HepG2 (cell line): Measurements from ENCODE around the gene ATP5F1E. TPM values are rescaled to one million over a fixed set of nuclear protein-coding genes. Genes with fewer than 3 reads are reported as not detected.
A peak's percentile ranks its signal among the peaks of the same experiment; 100 is the strongest.

ENCODE experiments used
- FUBP1 ChIP-seq: sonication (generic); formaldehyde crosslinking; IDR thresholded peaks from 2 replicates; pipeline ENCODE4 v1.5.1; 2020; ENCODE audit warnings: missing genetic modification reagents, mild to moderate bottlenecking, borderline replicate concordance
- GPN1 ChIP-seq: sonication (generic); formaldehyde crosslinking; IDR thresholded peaks from 2 replicates; pipeline ENCODE4 v1.5.1; 2020; ENCODE audit warnings: missing genetic modification reagents, borderline replicate concordance
- GTF3A ChIP-seq: sonication (generic); formaldehyde crosslinking; conservative IDR thresholded peaks from 2 replicates; pipeline ENCODE4 v1.4.0; 2020; ENCODE audit warnings: mild to moderate bottlenecking, missing genetic modification reagents
- IRF1 ChIP-seq: sonication (generic); formaldehyde crosslinking; IDR thresholded peaks from 2 replicates; pipeline ENCODE4 v1.4.0; 2020; ENCODE audit warnings: low read depth, mild to moderate bottlenecking, missing genetic modification reagents
- MBD4 ChIP-seq: IDR thresholded peaks from 2 replicates; pipeline ENCODE4 v1.6.1; 2012; ENCODE audit warnings: low read length, inconsistent platforms, borderline replicate concordance
- NBN ChIP-seq: fragments of 450-650 bp; conservative IDR thresholded peaks from 2 replicates; pipeline ENCODE4 v1.6.1; 2017
- NFATC3 ChIP-seq: sonication (generic); formaldehyde crosslinking; IDR thresholded peaks from 2 replicates; pipeline ENCODE4 v1.5.1; 2020; ENCODE audit warnings: mild to moderate bottlenecking, missing genetic modification reagents
- REL ChIP-seq: sonication (generic); formaldehyde crosslinking; conservative IDR thresholded peaks from 2 replicates; pipeline ENCODE4 v1.8.0; 2022; ENCODE audit warnings: mild to moderate bottlenecking, missing genetic modification reagents, moderate library complexity
- SATB2 ChIP-seq: sonication (generic); formaldehyde crosslinking; IDR thresholded peaks from 2 replicates; pipeline ENCODE4 v1.5.0; 2020; ENCODE audit warnings: missing genetic modification reagents
- SMC3 ChIP-seq: IDR thresholded peaks from 2 replicates; pipeline ENCODE4 v1.6.1; 2011; ENCODE audit warnings: low read length, improper control_type of control experiment
- THAP11 ChIP-seq: IDR thresholded peaks from 2 replicates; pipeline ENCODE4 v1.6.1; 2016; ENCODE audit warnings: missing biosample characterization, missing genetic modification reagents
- ZNF20 ChIP-seq: sonication (generic); formaldehyde crosslinking; IDR thresholded peaks from 2 replicates; pipeline ENCODE4 v1.4.0; 2020; ENCODE audit warnings: mild to moderate bottlenecking, moderate library complexity, missing genetic modification reagents
- ZNF549 ChIP-seq: sonication (generic); formaldehyde crosslinking; IDR thresholded peaks from 2 replicates; pipeline ENCODE4 v1.5.0; 2020; ENCODE audit warnings: missing genetic modification reagents
- polyA plus RNA-seq, 8 experiments: library from polyadenylated mRNA; depleted of rRNA in 3 of 8; stranded (reverse) in 7 of 8; unstranded in 1 of 8; fragments of >200 nt; fragmentation: Illumina TruSeq in 4 of 8; extraction: Trizol in 4 of 8; gene quantifications; 2 replicates each; pipeline versions ENCODE4 v1.2.1 to v1.2.3, GENCODE V29; 2011 to 2016; ENCODE audit warnings: low read depth in 4 of 8, missing spikeins in 1 of 8, mixed read lengths in 1 of 8; ENCODE audit not compliant: insufficient read depth in 1 of 8
- total RNA-seq, 5 experiments: library from RNA; depleted of rRNA; stranded (reverse); fragments of >200 nt; fragmentation: Illumina TruSeq; extraction: Trizol; gene quantifications; 2 replicates each; pipeline ENCODE4 v1.2.3, GENCODE V29; 2016; ENCODE audit warnings: low read depth in 1 of 5
- TF ChIP-seq, protein P1 (sequence below): fragments of 450-650 bp; IDR thresholded peaks from 2 replicates; pipeline ENCODE4 v1.6.1; 2017; ENCODE audit warnings: mild to moderate bottlenecking
- TF ChIP-seq, protein P2 (sequence below): sonication (generic); formaldehyde crosslinking; IDR thresholded peaks from 2 replicates; pipeline ENCODE4 v1.5.0; 2020; ENCODE audit warnings: missing genetic modification reagents, mild to moderate bottlenecking, borderline replicate concordance
- TF ChIP-seq, protein P3 (sequence below): sonication (generic); formaldehyde crosslinking; IDR thresholded peaks from 2 replicates; pipeline ENCODE4 v1.5.1; 2020; ENCODE audit warnings: missing genetic modification reagents, mild to moderate bottlenecking, borderline replicate concordance
- TF ChIP-seq, protein P4 (sequence below): sonication (generic); formaldehyde crosslinking; IDR thresholded peaks from 2 replicates; pipeline ENCODE4 v1.4.0; 2020; ENCODE audit warnings: missing genetic modification reagents

ATP5F1E gene
- total and polyA plus RNA-seq, 2 of the 13 experiments (the other 11 are each of a cell fraction or from before 2014, with no cell fraction given) = 121 to 134 TPM

DNA sequence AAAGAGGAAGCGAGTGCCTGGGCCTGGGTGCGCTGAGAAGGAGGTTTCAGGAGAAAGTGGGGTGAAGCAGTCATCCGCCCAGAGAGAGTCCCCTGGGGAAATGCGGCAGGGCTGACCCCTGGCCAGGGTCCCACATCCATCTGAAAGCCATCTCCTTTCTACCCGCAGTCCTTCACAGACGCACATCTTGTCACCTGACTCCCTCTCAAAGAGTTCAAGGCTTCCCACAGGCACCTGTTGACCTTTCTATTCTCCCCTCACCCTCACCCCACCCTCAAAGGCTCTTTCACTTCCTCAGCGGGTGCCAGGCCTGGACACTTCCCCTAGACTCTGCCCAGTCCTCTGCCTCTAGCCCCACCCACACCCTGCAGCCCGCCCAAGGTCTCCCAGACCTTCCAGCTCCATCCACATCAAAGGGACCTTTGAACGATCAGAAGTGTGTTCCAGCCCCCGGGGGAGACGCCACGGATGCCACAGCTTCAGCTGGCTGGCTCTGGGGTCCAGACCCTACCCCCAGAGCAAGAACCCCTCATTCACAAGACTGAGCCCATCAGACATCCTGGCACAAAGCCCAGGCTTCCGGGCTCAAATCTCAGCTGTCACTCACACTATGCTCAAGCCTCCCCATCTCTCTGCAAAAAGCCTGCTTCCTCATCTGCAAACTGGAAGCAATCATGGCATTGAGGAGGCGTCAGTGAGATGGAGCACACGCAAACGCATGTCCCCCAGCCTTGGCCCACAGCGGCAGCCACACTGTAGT, 27.2 kb downstream of the ATP5F1E start (continued):
- TF ChIP-seq, protein P1, sequence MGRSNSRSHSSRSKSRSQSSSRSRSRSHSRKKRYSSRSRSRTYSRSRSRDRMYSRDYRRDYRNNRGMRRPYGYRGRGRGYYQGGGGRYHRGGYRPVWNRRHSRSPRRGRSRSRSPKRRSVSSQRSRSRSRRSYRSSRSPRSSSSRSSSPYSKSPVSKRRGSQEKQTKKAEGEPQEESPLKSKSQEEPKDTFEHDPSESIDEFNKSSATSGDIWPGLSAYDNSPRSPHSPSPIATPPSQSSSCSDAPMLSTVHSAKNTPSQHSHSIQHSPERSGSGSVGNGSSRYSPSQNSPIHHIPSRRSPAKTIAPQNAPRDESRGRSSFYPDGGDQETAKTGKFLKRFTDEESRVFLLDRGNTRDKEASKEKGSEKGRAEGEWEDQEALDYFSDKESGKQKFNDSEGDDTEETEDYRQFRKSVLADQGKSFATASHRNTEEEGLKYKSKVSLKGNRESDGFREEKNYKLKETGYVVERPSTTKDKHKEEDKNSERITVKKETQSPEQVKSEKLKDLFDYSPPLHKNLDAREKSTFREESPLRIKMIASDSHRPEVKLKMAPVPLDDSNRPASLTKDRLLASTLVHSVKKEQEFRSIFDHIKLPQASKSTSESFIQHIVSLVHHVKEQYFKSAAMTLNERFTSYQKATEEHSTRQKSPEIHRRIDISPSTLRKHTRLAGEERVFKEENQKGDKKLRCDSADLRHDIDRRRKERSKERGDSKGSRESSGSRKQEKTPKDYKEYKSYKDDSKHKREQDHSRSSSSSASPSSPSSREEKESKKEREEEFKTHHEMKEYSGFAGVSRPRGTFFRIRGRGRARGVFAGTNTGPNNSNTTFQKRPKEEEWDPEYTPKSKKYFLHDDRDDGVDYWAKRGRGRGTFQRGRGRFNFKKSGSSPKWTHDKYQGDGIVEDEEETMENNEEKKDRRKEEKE = no peak
- no peak for TF ChIP-seq GPN1
- TF ChIP-seq, protein P2, sequence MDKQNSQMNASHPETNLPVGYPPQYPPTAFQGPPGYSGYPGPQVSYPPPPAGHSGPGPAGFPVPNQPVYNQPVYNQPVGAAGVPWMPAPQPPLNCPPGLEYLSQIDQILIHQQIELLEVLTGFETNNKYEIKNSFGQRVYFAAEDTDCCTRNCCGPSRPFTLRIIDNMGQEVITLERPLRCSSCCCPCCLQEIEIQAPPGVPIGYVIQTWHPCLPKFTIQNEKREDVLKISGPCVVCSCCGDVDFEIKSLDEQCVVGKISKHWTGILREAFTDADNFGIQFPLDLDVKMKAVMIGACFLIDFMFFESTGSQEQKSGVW (CRISPR knock-in tag) = no peak
- TF ChIP-seq, protein P3, sequence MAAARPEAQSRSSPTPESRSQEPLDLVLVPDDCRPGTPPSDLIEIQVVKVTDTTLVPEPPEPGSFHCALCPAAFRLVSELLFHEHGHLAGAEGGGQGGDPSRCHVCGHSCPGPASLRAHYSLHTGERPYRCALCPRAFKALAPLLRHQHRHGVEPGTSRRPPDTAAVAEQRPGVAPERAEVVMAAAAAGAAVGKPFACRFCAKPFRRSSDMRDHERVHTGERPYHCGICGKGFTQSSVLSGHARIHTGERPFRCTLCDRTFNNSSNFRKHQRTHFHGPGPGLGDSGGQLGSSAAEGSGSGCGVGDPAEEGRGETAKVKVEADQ = no peak; the same call in 1 of the 2 replicates
- no peak for TF ChIP-seq SMC3
- 0 out of 2 replicates have a peak, but pooled peaks have one; percentile 21 for TF ChIP-seq FUBP1
- TF ChIP-seq, protein P4, sequence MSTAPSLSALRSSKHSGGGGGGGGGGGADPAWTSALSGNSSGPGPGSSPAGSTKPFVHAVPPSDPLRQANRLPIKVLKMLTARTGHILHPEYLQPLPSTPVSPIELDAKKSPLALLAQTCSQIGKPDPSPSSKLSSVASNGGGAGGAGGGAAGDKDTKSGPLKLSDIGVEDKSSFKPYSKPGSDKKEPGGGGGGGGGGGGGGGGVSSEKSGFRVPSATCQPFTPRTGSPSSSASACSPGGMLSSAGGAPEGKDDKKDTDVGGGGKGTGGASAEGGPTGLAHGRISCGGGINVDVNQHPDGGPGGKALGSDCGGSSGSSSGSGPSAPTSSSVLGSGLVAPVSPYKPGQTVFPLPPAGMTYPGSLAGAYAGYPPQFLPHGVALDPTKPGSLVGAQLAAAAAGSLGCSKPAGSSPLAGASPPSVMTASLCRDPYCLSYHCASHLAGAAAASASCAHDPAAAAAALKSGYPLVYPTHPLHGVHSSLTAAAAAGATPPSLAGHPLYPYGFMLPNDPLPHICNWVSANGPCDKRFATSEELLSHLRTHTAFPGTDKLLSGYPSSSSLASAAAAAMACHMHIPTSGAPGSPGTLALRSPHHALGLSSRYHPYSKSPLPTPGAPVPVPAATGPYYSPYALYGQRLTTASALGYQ (CRISPR knock-in tag) = no peak
- no peak for TF ChIP-seq ZNF20 (CRISPR knock-in tag)
- TF ChIP-seq REL (CRISPR knock-in tag) = no peak
- TF ChIP-seq THAP11 (CRISPR knock-in tag) = no peak; the same call in 1 of the 2 replicates
- no peak for TF ChIP-seq IRF1 (CRISPR knock-in tag)
- peak; percentile 30; the same call in 1 of the 2 replicates for TF ChIP-seq NFATC3 (CRISPR knock-in tag)
- no peak for TF ChIP-seq SATB2 (CRISPR knock-in tag)
- no peak for TF ChIP-seq ZNF549
- TF ChIP-seq NBN = no peak
- TF ChIP-seq MBD4 = no peak
- TF ChIP-seq GTF3A (CRISPR knock-in tag) = no peak
